GM18499 (cell line): ENCODE data around the gene THAP4.

Source experiments
- ATAC-seq: cut with Tn5 transposase; IDR thresholded peaks from one replicate; pipeline ENCODE4 v1.9.1; 2021; ENCODE audit warnings: moderate number of reproducible peaks; ENCODE audit not compliant: insufficient read depth, unreplicated experiment

THAP4 gene

GRCh38 chr2:241553512-241553830, 83.5 kb downstream of the THAP4 start:
- ATAC-seq: no peak

DNA sequence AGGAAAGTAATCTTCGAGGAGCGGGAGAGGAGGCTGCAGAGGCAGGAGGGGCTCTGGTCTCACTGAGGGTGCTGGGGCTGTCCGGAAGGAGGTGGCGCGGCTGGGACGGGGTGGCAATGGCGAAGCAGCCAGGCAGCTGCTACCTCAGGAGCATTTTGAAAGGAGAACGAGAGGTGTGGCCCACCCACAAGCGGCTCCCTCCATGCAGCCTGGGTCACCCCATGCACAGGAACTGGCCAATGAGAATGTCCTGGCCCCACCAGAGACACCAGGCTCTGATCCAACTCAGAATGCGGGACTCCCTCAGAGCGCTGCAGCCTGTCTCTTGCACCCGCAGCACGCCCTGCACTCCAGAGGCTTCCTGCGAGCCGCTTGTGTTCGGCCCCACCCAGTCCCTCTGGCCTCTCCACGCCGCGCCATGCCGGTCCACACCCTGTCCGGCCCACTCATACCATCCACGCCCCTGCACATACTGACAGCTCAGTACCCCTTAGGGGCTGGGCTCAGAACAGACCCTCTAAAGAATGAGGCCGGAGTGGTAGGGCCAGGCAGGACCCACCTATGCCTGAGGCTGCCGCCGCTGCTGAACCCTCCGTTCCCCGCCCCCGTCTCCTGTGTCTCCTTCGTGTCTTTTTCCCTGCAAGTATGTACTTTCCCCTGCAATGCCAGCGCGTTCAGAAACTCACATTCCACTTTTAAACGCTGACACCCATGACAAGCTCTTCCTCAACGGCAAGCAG, 84.8 kb downstream of the THAP4 start:
- ATAC-seq: no peak

GRCh38 chr2:241551599-241551997, 85.4 kb downstream of the THAP4 start:
- ATAC-seq: no peak

- ATAC-seq: no peak
These were observed 86.1 kb downstream of the THAP4 start for GRCh38 chr2:241550616-241551580.

DNA sequence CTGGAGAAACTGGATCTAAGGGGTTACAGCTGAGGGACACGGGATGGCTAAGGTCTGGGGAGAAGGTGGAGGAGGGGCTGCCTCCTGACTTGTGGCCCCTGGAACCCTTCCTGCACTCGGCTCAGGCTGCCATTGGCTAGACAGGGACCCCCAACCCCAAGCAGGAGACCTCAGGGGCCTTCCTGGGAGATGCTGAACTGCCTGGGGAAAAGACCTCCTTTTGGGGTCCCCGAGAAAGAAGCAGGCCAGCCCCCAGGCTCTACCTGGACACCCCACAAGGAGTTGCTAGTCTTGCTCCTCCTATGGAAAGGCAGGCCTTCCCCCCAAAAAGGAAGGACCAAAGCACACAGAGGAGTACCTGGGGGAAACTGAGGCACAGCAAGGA, 88.5 kb downstream of the THAP4 start:
- ATAC-seq: no peak

DNA sequence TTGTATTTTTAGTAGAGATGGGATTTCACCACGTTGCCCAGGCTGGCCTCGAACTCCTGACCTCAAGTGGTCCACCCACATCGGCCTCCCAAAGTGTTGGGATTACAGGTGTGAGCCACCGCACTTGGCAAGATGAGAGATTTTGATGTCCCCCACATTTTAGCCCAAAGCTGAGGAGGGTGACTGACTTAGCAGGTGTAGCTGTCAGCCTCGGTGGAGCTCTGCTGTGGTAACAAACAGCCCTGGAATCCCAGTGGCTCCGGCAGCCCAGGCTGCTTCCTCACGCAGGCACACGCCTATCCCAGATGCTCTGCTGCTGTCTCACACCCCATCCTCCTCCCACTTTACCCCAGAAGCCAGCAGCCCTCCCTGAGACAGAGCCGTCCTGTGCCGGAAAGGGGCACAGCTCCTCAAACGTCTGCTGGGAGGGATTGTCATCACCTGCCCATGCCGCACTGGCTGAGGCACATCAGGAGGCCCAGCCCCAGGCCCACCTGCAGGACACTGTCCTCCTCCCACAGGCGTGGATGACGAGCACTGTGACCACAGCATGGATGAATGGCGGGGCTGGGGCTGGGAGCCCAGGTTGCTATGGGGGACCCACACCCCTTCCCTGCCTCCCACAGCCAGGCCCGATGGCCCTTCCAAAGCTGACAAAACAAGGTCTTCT, 89.0 kb downstream of the THAP4 start:
- no peak for ATAC-seq

DNA sequence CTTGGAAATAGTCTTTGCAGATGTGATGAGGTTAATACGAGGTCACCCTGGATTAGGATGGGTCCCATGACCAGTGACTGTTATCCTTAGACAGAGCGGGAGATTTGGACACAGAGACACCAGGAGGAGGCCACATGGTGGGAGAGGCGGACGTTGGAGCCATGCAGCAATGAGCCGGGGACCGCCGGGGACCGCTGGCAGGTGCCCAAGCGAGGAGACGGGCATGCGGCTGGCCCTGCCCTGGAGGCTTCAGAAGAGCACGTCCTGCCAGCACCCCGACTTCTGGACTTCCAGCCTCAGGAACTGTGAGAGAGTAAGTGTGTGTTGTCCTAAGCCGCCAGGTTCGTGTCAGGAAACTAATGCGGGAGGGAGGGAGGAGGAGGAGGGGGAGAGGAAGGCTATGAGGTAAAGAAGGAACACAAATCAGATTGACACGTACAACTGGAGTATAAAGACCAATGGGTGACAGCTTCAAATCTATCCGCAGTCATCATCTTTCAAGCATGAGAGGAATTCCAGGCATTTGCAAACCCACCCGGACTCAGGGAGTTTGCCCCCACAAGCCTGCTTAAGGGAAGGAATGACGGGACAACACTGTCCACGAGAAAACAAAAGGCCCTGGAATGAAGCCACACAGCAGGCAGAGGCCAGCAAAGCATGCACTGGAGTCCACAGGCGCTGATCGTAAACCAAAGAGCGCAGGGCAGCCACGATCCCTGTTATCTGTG, 90.0 kb downstream of the THAP4 start:
- no peak for ATAC-seq

DNA sequence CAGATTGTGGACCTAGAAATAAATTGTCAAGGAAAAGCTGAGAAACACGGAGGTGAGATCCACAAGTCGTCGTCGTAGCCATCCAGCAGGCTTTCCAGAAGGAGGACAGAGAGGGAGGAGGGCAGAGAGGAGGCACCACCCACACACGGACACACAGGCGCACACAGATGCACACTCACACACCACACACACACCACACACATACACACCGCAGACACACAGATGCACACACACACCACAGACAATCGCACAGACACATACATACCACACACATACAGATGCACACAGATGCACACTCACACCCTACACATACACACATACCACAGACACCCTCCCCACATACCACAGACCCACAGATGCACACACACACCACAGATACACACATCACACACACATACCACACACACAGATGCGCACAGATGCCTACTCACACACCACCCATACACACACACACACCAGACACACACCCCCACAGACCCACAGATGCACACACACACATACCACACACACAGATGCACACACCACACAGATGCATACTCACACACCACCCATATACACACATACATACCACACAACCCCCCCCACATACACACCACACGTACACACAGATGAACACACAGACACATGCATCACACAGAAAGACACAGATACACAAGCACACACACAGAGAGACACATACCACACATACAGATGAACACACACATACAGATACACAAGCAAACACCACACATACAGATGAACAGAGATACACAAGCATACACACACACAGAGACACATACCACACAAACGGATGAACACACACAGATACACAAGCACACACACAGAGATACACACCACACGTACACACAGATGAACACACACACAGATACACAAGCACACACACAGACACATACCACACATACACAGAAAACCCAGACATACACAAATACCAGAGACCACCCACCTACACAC, 91.2 kb downstream of the THAP4 start:
- no peak for ATAC-seq

DNA sequence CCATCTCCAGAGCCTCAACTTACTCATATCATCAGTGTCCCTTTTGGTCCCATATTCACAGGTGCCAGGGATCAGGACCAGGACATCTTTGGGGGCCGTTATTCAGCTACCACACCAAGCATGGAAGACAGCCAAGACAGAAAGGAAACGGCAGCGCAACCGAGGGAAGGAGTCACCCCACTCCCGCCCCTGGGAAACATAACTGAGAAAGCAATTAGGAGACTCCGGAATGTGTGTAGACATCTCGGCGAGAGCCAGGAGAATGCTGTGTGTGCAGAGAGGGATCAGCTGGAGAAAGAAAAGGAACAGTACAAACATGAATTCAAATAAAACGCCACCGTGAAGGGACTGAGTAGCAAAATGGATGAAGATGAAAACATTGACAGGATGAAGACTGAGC, 91.9 kb downstream of the THAP4 start:
- no peak for ATAC-seq

- no peak for ATAC-seq
These were observed 94.7 kb downstream of the THAP4 start for GRCh38 chr2:241542278-241542605.

DNA sequence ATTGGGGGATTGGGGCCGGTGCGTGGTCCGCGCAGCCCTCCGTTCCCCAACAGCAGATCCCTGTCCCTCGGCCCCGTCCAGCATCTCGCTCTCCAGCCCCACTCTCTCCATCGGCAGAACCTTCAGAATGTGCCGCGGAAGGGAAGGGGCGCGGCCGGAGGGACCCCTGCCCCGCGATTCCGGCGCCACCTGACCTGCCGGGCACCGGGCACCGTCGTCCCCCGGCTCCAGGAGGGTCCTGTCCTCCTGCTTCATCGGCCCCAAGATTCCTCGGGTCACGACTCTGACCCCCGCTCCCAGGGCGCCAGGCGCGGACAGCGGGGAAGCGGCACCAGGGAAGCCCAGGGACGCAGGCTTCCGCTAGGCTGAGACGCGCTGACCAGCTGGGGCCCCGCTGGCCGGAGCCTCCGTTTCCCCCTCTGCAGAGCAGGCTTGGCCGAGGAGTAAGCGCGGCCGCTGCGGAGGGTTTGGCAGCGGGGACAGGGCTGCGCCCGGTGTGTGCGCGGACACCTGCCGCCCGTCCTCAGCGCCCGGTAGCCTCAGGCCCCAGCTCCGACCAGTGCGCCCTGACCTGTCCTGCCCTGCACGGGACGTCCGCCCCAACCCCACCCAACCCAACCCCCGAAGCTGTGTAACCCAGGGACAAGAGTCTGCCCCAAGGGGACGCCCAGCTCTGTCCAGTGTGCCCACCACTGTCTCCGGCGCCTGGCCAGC, 95.2 kb downstream of the THAP4 start:
- no peak for ATAC-seq

DNA sequence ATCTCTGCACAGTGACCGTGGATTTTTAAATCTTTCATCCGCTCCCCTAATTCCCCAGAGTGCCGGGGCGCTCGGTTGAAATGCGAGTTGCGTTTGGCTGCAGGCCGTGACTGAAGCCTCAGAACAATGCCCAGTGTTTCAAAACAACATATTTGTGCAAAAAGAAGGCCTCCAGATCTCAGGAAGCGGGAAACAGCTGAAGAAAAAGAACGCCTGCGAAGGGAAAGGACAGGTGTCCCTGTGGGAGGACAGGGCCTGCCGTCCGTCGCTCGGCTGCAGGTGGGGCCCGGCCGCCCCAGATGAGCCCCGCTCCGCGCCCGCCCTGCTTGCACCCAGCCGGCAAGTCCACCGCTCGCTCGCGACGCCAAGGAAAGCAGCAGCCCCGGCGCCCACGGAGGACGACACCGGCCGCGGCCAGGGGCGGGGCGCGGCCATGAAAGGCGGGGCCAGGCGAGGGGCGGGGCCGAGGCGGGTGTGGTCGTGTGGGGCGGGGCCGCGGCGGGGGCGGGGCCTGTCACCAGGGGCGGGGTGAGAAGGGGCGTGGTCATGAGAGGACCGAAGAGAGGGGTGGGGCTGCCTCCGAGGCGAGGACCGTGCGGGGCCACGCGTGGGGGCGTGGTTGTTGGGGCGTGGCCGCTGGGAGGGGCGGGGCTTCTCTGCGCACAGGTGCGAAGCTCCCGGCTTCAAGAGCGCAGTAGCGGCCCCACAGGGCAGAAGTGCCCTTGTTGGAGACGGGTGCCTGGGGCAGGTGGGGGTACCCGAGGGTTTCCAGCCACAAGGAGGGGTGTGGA, 96.0 kb downstream of the THAP4 start:
- no peak for ATAC-seq

DNA sequence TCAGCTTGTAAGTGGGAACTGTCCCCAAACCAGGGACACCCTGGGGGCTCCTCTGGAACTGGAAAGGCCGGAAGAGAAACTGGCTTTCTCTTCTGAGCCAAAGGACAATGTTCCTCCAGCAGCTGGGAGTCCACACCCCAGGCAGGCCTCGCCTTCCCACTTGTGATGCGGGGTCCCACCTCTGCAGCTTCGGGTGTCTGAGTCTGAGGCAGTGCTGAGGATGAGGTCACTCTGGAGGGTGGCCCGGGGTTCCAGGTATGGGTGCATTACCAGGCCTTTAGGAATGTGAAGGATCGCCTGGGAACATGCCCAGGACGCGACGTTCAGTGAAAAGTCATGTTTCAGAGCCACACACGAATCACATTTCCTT, 96.6 kb downstream of the THAP4 start:
- no peak for ATAC-seq

- no peak for ATAC-seq
These were observed 97.2 kb downstream of the THAP4 start for GRCh38 chr2:241539616-241540374.

DNA sequence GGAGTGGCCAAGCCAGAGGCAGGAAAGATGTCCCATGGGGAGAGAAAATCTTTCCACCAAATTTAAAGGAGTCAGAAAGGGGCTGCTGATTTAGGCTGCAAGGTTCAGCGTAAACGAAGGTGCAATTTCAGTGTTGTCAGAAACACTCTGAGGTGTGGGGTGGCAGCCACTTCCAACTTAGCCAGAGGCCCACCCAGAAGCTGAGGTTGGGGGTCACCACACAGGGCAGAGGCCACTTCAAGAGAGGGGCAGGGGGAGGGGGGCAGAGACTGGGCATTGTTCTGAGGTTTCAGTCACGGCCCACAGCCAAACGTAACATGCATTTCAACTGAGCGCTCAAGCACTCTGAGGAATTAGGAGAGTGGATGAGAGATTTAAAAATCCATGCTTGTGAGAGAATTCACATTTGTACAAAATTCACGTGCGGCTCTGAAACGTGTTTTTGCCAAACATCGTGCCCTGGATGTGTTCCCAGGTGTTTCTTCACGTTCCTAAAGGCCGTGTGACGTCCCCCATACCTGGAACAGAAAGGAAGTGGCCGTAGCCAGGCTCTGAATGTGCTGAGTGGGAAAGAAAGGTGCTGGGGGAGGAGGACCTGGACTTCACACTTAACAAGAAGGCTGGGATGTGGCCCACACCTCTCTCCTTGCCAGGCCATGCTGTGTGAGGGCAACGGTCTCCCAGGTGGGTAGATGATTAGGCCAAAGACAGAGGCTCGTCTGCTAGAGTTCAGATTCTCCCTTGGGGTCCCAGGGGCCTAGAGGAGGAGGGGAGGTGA, 97.9 kb downstream of the THAP4 start:
- ATAC-seq: no peak

DNA sequence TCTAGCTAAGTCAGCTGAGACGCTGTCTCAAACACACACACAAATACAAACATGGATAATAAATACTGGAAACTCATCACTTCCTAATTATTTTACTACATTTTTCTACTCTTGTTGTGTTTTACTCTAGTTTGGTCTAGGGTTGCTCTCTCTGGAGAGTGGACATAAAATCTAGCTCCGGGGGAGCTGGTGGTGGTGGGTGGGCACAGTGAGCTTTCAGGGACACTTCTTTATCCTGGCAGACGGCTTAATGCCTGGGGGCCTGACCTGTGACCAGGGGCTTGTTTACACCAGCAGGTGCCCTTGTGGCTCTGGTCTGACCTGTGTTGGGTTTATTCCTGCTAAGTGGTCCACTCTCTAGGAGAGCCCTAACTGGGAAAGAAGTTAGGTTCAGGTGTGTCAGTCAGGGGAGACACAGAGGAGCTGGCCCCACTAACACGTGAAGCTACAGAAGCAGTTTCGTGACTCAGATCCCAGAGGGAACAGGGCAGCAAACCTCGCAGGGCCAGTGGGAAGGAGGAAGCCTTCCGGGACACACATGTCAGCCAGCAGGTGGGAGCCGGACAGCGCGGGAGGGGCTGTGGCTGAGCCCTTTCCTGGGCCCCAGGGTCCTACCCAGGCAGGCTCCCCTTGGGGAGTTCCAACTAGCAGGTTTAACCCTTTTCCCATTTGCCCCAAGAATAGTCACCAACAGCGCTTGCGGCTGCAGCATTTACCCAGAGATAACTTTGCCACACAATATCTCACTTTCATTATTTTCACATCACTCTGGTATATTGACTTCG, 100.9 kb downstream of the THAP4 start:
- no peak for ATAC-seq
